Measurements from ENCODE around the gene CDH13.

Gene CDH13

DNA sequence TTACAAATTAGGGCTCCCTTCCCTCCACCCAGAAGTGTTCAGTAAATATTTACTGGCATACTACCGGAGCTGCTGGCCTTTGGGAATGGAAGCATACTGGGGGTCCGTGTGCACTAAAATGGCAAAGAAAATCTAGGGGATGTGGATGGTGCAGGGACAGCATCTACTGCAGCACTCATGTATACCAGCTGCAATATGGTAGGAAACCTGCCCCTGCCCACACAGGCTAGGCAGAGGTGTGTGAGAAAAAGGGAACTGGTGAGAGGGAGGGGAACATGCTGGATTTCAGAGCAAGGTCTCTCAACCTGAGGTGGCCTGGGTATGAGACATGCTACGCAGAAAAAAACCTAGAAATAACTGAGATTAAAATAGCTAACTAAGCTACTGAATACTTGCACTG lies 145.4 kb downstream of the CDH13 start:
- H3K4ac ChIP-seq (ENCODE audit: low read depth, low read length), result no peak overlapping the region
- no CpG with 5 or more reads among the region's 3 CpGs for WGBS (ENCODE audit: extremely low coverage, insufficient coverage, insufficient read length)

DNA sequence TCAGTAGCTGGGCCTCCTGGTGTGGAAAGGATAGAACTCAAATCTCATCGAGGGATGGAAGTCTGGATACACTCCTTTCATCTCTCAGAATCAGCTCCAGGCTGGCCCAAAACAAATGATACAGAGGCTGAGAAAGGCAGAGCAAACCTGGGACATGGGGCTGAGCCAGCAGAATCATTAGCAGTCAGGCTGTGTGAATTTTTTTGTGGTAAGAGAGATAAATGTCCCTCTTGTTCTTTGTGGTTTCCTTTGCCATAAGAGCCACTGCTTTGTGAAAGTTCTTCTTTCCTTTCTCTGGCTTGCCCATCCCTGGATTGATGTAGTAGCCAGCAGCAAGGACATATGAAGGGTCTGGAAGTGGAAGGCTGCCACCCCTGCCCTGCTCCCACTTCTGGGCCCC lies 146.2 kb downstream of the CDH13 start:
- no peak for DNase-seq

More for the DNA sequence above, 145.4 kb downstream of the CDH13 start:
- no peak overlapping the region for H2AK5ac ChIP-seq (ENCODE audit: low read length)
- no peak for DNase-seq
- H2BK5ac ChIP-seq (ENCODE audit: low read depth, low read length, poor library complexity), result no peak overlapping the region
- no peak overlapping the region for H3K14ac ChIP-seq (ENCODE audit: low read length)
- no peak overlapping the region for H2BK120ac ChIP-seq (ENCODE audit: insufficient read depth, low read length, poor library complexity)
- no peak overlapping the region for H3K23ac ChIP-seq (ENCODE audit: low read length)
- H3K18ac ChIP-seq (ENCODE audit: low read length), result no peak overlapping the region
- no peaks in the 10 kb centered on the region for H3K4me1 ChIP-seq (ENCODE audit: control insufficient read depth in 1 of 2, insufficient read depth in 2 of 2, low read length in 2 of 2)
- H3K27me3 ChIP-seq (ENCODE audit: insufficient read depth, low read length), result no peaks in the 10 kb centered on the region
- no peak overlapping the region for H4K8ac ChIP-seq (ENCODE audit: low read depth, low read length)
- H3K4me3 ChIP-seq (ENCODE audit: low read depth, low read length), result no peak overlapping the region
- no peak overlapping the region for H3K27ac ChIP-seq (ENCODE audit: low read depth, low read length)
- no peak overlapping the region for H4K91ac ChIP-seq (ENCODE audit: low read depth, low read length)
- no peak overlapping the region for H3K9ac ChIP-seq (ENCODE audit: low read length)
- H3K79me1 ChIP-seq (ENCODE audit: low read length), result no peaks in the 10 kb centered on the region
- no peaks in the 10 kb centered on the region for H3K36me3 ChIP-seq (ENCODE audit: control insufficient read depth in 1 of 2, insufficient read depth in 2 of 2, low read length in 2 of 2)
- no peak overlapping the region for H4K12ac ChIP-seq (ENCODE audit: low read depth, low read length)
- H3K79me2 ChIP-seq (ENCODE audit: control insufficient read depth, insufficient read depth, low read length, poor library complexity), result no peaks in the 10 kb centered on the region
- no peak overlapping the region for H2BK12ac ChIP-seq (ENCODE audit: low read length)
- no peaks in the 10 kb centered on the region for H3K9me3 ChIP-seq (ENCODE audit: insufficient read depth, low read depth, low read length)
- H3K4me2 ChIP-seq (ENCODE audit: low read length), result no peak overlapping the region
- H2AFZ ChIP-seq (ENCODE audit: insufficient read depth, low read length, poor library complexity), result no peak overlapping the region

DNA sequence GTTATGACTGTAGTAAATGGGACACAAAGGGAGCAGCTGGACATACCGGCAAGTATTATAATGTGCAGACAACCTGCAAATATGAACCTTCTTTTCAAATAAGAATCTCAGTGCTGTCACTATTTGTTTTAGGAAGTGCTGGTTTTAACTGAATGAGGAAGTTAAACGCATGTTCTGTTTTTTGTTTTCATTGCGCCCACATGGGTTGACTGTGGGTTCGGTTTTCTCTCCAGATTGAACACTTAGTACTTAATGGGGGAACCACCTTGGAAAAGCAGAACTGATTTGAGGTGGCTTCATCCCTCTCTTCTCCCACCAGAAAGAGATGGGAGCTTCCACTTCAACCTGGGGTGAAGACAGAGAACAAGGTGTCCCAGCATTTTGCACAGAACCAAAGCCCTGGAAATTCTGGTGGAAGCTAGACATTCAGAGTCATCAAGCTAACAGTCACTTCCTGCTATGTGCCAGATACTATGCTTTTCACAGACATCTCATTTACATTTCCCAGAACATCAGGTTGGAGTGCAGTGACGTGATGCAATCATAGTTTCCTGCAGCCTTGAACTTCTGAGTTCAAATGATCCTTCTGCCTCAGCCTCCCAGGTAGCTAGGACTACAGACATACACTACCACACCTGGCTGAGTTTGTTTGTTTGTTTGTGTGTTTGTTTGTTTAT lies 149.8 kb downstream of the CDH13 start:
- Histone ChIP-seq H2BK120ac (ENCODE audit: insufficient read depth, low read length, poor library complexity) (no peak overlapping the region), H3K23ac (ENCODE audit: low read length) (no peak overlapping the region), H4K12ac (ENCODE audit: low read depth, low read length) (no peak overlapping the region), H3K9me3 (ENCODE audit: insufficient read depth, low read depth, low read length) (no peaks in the 10 kb centered on the region), H3K9ac (ENCODE audit: low read length) (no peak overlapping the region), H2BK12ac (ENCODE audit: low read length) (no peak overlapping the region), H3K36me3 (ENCODE audit: control insufficient read depth in 1 of 2, insufficient read depth in 2 of 2, low read length in 2 of 2) (no peaks in the 10 kb centered on the region), H3K4ac (ENCODE audit: low read depth, low read length) (no peak overlapping the region), H2AK5ac (ENCODE audit: low read length) (no peak overlapping the region), H3K27ac (ENCODE audit: low read depth, low read length) (no peak overlapping the region), H3K4me1 (ENCODE audit: control insufficient read depth in 1 of 2, insufficient read depth in 2 of 2, low read length in 2 of 2) (no peaks in the 10 kb centered on the region), H3K79me1 (ENCODE audit: low read length) (no peaks in the 10 kb centered on the region), H4K8ac (ENCODE audit: low read depth, low read length) (no peak overlapping the region), H3K4me2 (ENCODE audit: low read length) (no peak overlapping the region), H3K18ac (ENCODE audit: low read length) (no peak overlapping the region), H3K14ac (ENCODE audit: low read length) (no peak overlapping the region), H2BK5ac (ENCODE audit: low read depth, low read length, poor library complexity) (no peak overlapping the region), H3K27me3 (ENCODE audit: insufficient read depth, low read length) (no peaks in the 10 kb centered on the region), H3K4me3 (ENCODE audit: low read depth, low read length) (no peak overlapping the region), H3K79me2 (ENCODE audit: control insufficient read depth, insufficient read depth, low read length, poor library complexity) (no peaks in the 10 kb centered on the region), H4K91ac (ENCODE audit: low read depth, low read length) (no peak overlapping the region), H2AFZ (ENCODE audit: insufficient read depth, low read length, poor library complexity) (no peak overlapping the region)
- WGBS (ENCODE audit: extremely low coverage, insufficient coverage, insufficient read length), result no CpG with 5 or more reads among the region's 5 CpGs
- DNase-seq, result no peak

More for the DNA sequence above, 146.2 kb downstream of the CDH13 start:
- H3K79me2 ChIP-seq (ENCODE audit: control insufficient read depth, insufficient read depth, low read length, poor library complexity), result no peaks in the 10 kb centered on the region
- H3K27ac ChIP-seq (ENCODE audit: low read depth, low read length), result no peak overlapping the region
- no peak overlapping the region for H2BK120ac ChIP-seq (ENCODE audit: insufficient read depth, low read length, poor library complexity)
- WGBS (ENCODE audit: extremely low coverage, insufficient coverage, insufficient read length), result no CpG with 5 or more reads among the region's 1 CpG
- H2AFZ ChIP-seq (ENCODE audit: insufficient read depth, low read length, poor library complexity), result no peak overlapping the region
- no peak overlapping the region for H4K91ac ChIP-seq (ENCODE audit: low read depth, low read length)
- H3K18ac ChIP-seq (ENCODE audit: low read length), result no peak overlapping the region
- no peak overlapping the region for H4K8ac ChIP-seq (ENCODE audit: low read depth, low read length)
- H3K27me3 ChIP-seq (ENCODE audit: insufficient read depth, low read length), result no peaks in the 10 kb centered on the region
- no peak overlapping the region for H3K23ac ChIP-seq (ENCODE audit: low read length)
- no peak overlapping the region for H4K12ac ChIP-seq (ENCODE audit: low read depth, low read length)
- H3K4ac ChIP-seq (ENCODE audit: low read depth, low read length), result no peak overlapping the region
- H3K4me1 ChIP-seq (ENCODE audit: control insufficient read depth in 1 of 2, insufficient read depth in 2 of 2, low read length in 2 of 2), result no peaks in the 10 kb centered on the region
- H3K36me3 ChIP-seq (ENCODE audit: control insufficient read depth in 1 of 2, insufficient read depth in 2 of 2, low read length in 2 of 2), result no peaks in the 10 kb centered on the region
- no peaks in the 10 kb centered on the region for H3K9me3 ChIP-seq (ENCODE audit: insufficient read depth, low read depth, low read length)
- no peak overlapping the region for H3K4me2 ChIP-seq (ENCODE audit: low read length)
- H3K79me1 ChIP-seq (ENCODE audit: low read length), result no peaks in the 10 kb centered on the region
- no peak overlapping the region for H2BK5ac ChIP-seq (ENCODE audit: low read depth, low read length, poor library complexity)
- no peak overlapping the region for H3K9ac ChIP-seq (ENCODE audit: low read length)
- no peak overlapping the region for H2BK12ac ChIP-seq (ENCODE audit: low read length)
- H3K4me3 ChIP-seq (ENCODE audit: low read depth, low read length), result no peak overlapping the region
- no peak overlapping the region for H2AK5ac ChIP-seq (ENCODE audit: low read length)
- no peak overlapping the region for H3K14ac ChIP-seq (ENCODE audit: low read length)

DNA sequence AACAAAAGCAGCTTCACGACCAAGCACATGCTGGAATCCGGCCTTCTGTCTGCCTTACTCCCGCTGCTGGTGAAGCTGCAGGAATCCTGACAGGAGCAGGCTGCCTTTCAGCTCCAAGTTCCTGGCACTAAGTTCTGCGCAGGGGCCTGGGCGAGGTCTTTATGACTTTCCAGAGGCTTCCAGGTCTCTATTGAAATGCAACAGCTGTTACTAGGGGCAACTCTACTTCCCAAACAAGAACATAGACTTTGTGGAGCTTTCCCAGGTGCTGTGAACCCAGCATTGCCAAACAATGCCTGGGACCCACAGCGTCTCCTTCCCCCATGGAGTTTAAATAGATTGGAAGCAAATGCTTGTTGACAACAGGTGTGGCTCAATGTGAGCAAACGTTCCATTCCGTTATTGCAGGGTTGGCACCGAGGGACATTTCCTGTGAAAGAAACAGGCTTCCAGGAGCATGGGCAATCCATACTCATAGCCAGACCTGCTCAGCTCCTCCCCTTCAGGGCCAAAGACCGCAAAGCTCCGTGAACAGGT lies 156.0 kb downstream of the CDH13 start:
- Histone ChIP-seq H3K27ac (ENCODE audit: low read depth, low read length) (no peak overlapping the region), H3K4ac (ENCODE audit: low read depth, low read length) (no peak overlapping the region), H3K4me2 (ENCODE audit: low read length) (no peak overlapping the region), H4K91ac (ENCODE audit: low read depth, low read length) (no peak overlapping the region), H2BK12ac (ENCODE audit: low read length) (no peak overlapping the region), H3K36me3 (ENCODE audit: control insufficient read depth in 1 of 2, insufficient read depth in 2 of 2, low read length in 2 of 2) (no peaks in the 10 kb centered on the region), H3K9me3 (ENCODE audit: insufficient read depth, low read depth, low read length) (no peaks in the 10 kb centered on the region), H2AK5ac (ENCODE audit: low read length) (no peak overlapping the region), H2BK5ac (ENCODE audit: low read depth, low read length, poor library complexity) (no peak overlapping the region), H3K4me1 (ENCODE audit: control insufficient read depth in 1 of 2, insufficient read depth in 2 of 2, low read length in 2 of 2) (no peaks in the 10 kb centered on the region), H3K4me3 (ENCODE audit: low read depth, low read length) (no peak overlapping the region), H3K9ac (ENCODE audit: low read length) (no peak overlapping the region), H2BK120ac (ENCODE audit: insufficient read depth, low read length, poor library complexity) (no peak overlapping the region), H4K12ac (ENCODE audit: low read depth, low read length) (no peak overlapping the region), H2AFZ (ENCODE audit: insufficient read depth, low read length, poor library complexity) (no peak overlapping the region), H3K79me2 (ENCODE audit: control insufficient read depth, insufficient read depth, low read length, poor library complexity) (no peaks in the 10 kb centered on the region), H3K79me1 (ENCODE audit: low read length) (no peaks in the 10 kb centered on the region), H4K8ac (ENCODE audit: low read depth, low read length) (no peak overlapping the region), H3K14ac (ENCODE audit: low read length) (no peak overlapping the region), H3K27me3 (ENCODE audit: insufficient read depth, low read length) (no peaks in the 10 kb centered on the region), H3K23ac (ENCODE audit: low read length) (no peak overlapping the region), H3K18ac (ENCODE audit: low read length) (no peak overlapping the region)
- DNase-seq, result no peak
- no CpG with 5 or more reads among the region's 11 CpGs for WGBS (ENCODE audit: extremely low coverage, insufficient coverage, insufficient read length)

Measured in trophoblast cell (in vitro differentiated cells and primary cell).